ENCODE data around the gene HOXA6.

The HOXA6 gene

GRCh38 chr7:27149842-27150567 lies 2.4 kb upstream of the HOXA6 start:
- DNase-seq (ENCODE audit: low read depth): no peak

GRCh38 chr7:27148756-27149641 lies 1.4 kb upstream of the HOXA6 start:
- no peak for DNase-seq (ENCODE audit: low read depth)

- DNase-seq (ENCODE audit: low read depth): no peak
Measured at GRCh38 chr7:27148031-27148755, 619 bp upstream of the HOXA6 start.

GRCh38 chr7:27146491-27147198 lies 929 bp downstream of the HOXA6 start:
- no peak for DNase-seq (ENCODE audit: low read depth)

- no peak for DNase-seq (ENCODE audit: low read depth)
Measured at GRCh38 chr7:27145914-27146412, 1.6 kb downstream of the HOXA6 start.

GRCh38 chr7:27145165-27145913 lies 2.2 kb downstream of the HOXA6 start:
- DNase-seq (ENCODE audit: low read depth): no peak

GRCh38 chr7:27144781-27145164 lies 2.8 kb downstream of the HOXA6 start:
- no peak for DNase-seq (ENCODE audit: low read depth)

GRCh38 chr7:27143950-27144780 lies 3.4 kb downstream of the HOXA6 start:
- no peak for DNase-seq (ENCODE audit: low read depth)

GRCh38 chr7:27143023-27143949 lies 4.3 kb downstream of the HOXA6 start, which contains the start of gene HOXA5:
Gene HOXA5 (minus strand): TSS chr7:27143681. CDS start chr7:27143607, 74 bp downstream.
- DNase-seq (ENCODE audit: low read depth): no peak

GRCh38 chr7:27142580-27143022 lies 5.0 kb downstream of the HOXA6 start:
- no peak for DNase-seq (ENCODE audit: low read depth)

GRCh38 chr7:27141923-27142579 lies 5.5 kb downstream of the HOXA6 start:
- DNase-seq (ENCODE audit: low read depth): no peak

- no peak for DNase-seq (ENCODE audit: low read depth)
Measured at GRCh38 chr7:27141137-27141922, 6.2 kb downstream of the HOXA6 start.

- DNase-seq (ENCODE audit: low read depth): no peak
Measured at GRCh38 chr7:27140126-27140857, 7.3 kb downstream of the HOXA6 start.

- no peak for DNase-seq (ENCODE audit: low read depth)
Measured at GRCh38 chr7:27139334-27140125, 8.0 kb downstream of the HOXA6 start.

GRCh38 chr7:27138985-27139333 lies 8.6 kb downstream of the HOXA6 start:
- DNase-seq (ENCODE audit: low read depth): no peak

- no peak for DNase-seq (ENCODE audit: low read depth)
Measured at GRCh38 chr7:27138472-27138871, 9.1 kb downstream of the HOXA6 start.

All from CMK (cell line).